ENCODE data around the gene SLC11A2. TPM values are rescaled to one million over a fixed set of nuclear protein-coding genes. Genes with fewer than 3 reads are reported as not detected.

Gene SLC11A2
- total and polyA plus RNA-seq, 9 of the 15 experiments (the other 6 are each of a cell fraction or from before 2014, with no cell fraction given), result 21.1 to 54.0 (median 32.9) TPM

GRCh38 chr12:51025836-51026638 is at the start of gene SLC11A2 (continued):
- TF ChIP-seq GMEB1 (CRISPR knock-in tag; IDR thresholded peaks at IDR 0.05) (0 out of 2 replicates have a peak, but pooled peaks have one; percentile 5), PTTG1 (tag; IDR thresholded peaks at IDR 0.05; ENCODE audit: low read depth) (no peak), GABPA (tag; conservative IDR thresholded peaks at IDR 0.05; ENCODE audit: low read depth) (peak; percentile 37; the same call in 1 of the 2 replicates), SRSF1 (IDR thresholded peaks at IDR 0.05; ENCODE audit: low read depth, low read length) (no peak), RCOR1 (IDR thresholded peaks at IDR 0.05; ENCODE audit: borderline replicate concordance in 1 of 2, low read depth in 2 of 2, low read length in 2 of 2) (peak in 1 of 2 experiments; percentile 5; a peak in 2 of 4 replicates), ZBTB9 (CRISPR knock-in tag; IDR thresholded peaks at IDR 0.05) (no peak), ZNF232 (CRISPR knock-in tag; IDR thresholded peaks at IDR 0.05) (no peak; the same call in 1 of the 2 replicates), ZNF696 (CRISPR knock-in tag; conservative IDR thresholded peaks at IDR 0.05) (no peak), THRA (IDR thresholded peaks at IDR 0.05) (no peak), IFI16 (CRISPR knock-in tag; IDR thresholded peaks at IDR 0.05) (no peak), ZNF324 (CRISPR knock-in tag; IDR thresholded peaks at IDR 0.05) (no peak), PHF8 (IDR thresholded peaks at IDR 0.05; ENCODE audit: borderline replicate concordance, low read length) (peak; percentile 88), BCL6 (CRISPR knock-in tag; IDR thresholded peaks at IDR 0.05) (no peak), SNRNP70 (optimal IDR thresholded peaks at IDR 0.05; ENCODE audit: low read depth, low read length) (no peak), HOXB6 (CRISPR knock-in tag; IDR thresholded peaks at IDR 0.05; ENCODE audit: borderline replicate concordance) (no peak), ZNF609 (CRISPR knock-in tag; IDR thresholded peaks at IDR 0.05; ENCODE audit: borderline replicate concordance) (no peak), IRF9 (tag; IDR thresholded peaks at IDR 0.05) (no peak)
